DND-41 (cell line): ENCODE measurements around the gene IQCE.

Experiments used
- ATAC-seq: fragments of 200-7000 bp; cut with Tn5 transposase; 3 replicates; pipeline ENCODE4 v1.9.1; 2021; ENCODE audit warnings: low read depth; ENCODE audit not compliant: insufficient read depth
- DNase-seq: peaks from one replicate; pipeline ENCODE4 v3.0.0-alpha.2; 2020
- H2AFZ ChIP-seq: 2 replicates; pipeline ENCODE4 v1.6.0; 2012; ENCODE audit warnings: low read depth, low read length
- H3K27ac ChIP-seq: 2 replicates; pipeline ENCODE4 v1.5.1; 2012; ENCODE audit warnings: low read length, inconsistent platforms
- H3K27me3 ChIP-seq: fragments of 200-600 bp; sonication (generic); 2 replicates; pipeline ENCODE4 v1.6.0; 2012; ENCODE audit warnings: low read length, mild to moderate bottlenecking, inconsistent platforms; ENCODE audit not compliant: insufficient read depth, poor library complexity
- H3K36me3 ChIP-seq: 2 replicates; pipeline ENCODE4 v1.5.1; 2012; ENCODE audit warnings: low read length, inconsistent platforms; ENCODE audit not compliant: insufficient read depth
- H3K4me1 ChIP-seq: 2 replicates; pipeline ENCODE4 v1.5.1; 2012; ENCODE audit warnings: mild to moderate bottlenecking, low read length; ENCODE audit not compliant: insufficient read depth
- H3K4me2 ChIP-seq: 2 replicates; pipeline ENCODE4 v1.6.0; 2012; ENCODE audit warnings: mild to moderate bottlenecking, moderate library complexity, low read length, inconsistent platforms; ENCODE audit not compliant: insufficient read depth
- H3K4me3 ChIP-seq, 2 experiments: fragments of 200-600 bp in 1 of 2; shearing (Covaris generic) in 1 of 2; 2 replicates each; pipeline ENCODE4 v1.5.1; 2012 to 2016; ENCODE audit warnings: inconsistent platforms in 2 of 2, low read length in 2 of 2, mild to moderate bottlenecking in 2 of 2, low read depth in 1 of 2, moderate library complexity in 1 of 2
- H3K79me2 ChIP-seq: 2 replicates; pipeline ENCODE4 v1.6.0; 2012; ENCODE audit warnings: low read length, inconsistent platforms; ENCODE audit not compliant: insufficient read depth
- H3K9ac ChIP-seq: 2 replicates; pipeline ENCODE4 v1.6.0; 2012; ENCODE audit warnings: low read depth, mild to moderate bottlenecking, inconsistent platforms, low read length, moderate library complexity
- H3K9me3 ChIP-seq: 2 replicates; pipeline ENCODE4 v1.5.1; 2012; ENCODE audit warnings: low read length, moderate library complexity, mild to moderate bottlenecking, inconsistent platforms; ENCODE audit not compliant: insufficient read depth, severe bottlenecking
- H4K20me1 ChIP-seq: 2 replicates; pipeline ENCODE4 v1.6.0; 2012; ENCODE audit warnings: low read length; ENCODE audit not compliant: insufficient read depth
- CTCF ChIP-seq: IDR thresholded peaks from 2 replicates; pipeline ENCODE4 v1.5.1; 2012; ENCODE audit warnings: borderline replicate concordance, low read length, moderate library complexity, mild to moderate bottlenecking; ENCODE audit not compliant: poor library complexity, severe bottlenecking; ENCODE audit errors: extremely low read depth
- EZH2 ChIP-seq: IDR thresholded peaks from 3 replicates; pipeline ENCODE4 v1.6.1; 2012; ENCODE audit warnings: borderline replicate concordance, low read depth, mild to moderate bottlenecking, moderate library complexity, low read length, inconsistent platforms; ENCODE audit not compliant: severe bottlenecking

Gene IQCE

DNA sequence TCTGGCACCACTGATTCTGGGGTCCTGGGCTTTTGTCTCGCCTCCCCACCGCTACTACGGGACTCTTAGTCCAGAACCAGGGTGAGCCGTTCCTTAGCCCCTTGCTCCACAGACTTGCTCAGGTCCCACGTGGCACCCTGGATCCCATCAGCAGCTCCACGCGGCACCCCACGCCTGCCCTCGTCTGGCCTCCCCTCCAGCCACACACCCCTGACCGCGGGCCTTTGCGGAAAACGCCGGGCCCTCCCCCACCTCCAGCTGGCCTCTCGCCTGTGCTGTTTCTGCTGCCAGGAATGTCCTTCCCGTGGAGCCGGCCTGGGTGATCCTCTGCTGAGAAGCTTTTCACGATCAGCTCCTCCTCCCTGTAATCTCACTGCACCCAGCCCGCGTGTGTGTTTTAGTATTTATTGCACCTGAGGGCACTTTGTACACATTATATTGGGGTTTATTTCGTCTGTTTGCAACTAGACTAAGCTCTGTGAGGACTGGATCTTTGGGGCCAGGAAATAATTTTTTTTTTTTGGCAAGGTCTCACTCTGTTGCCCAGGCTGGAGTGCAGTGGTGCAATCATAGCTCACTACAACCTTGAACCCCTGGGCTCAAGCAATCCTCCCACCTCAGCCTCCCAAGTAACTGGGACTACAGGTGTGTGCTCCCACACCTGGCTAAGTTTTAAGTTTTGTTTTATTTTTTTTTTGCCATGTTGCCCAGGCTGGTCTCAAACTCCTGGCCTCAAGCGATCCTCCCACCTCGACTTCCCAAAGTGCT is 62.5 kb downstream of the IQCE start:
- no peaks in the 10 kb centered on the region for H3K79me2 ChIP-seq
- H3K9me3 ChIP-seq: no peaks in the 10 kb centered on the region
- H3K4me1 ChIP-seq: no peaks in the 10 kb centered on the region
- H3K4me2 ChIP-seq: no peak overlapping the region
- ATAC-seq (no peak), DNase-seq (no peak)
- TF ChIP-seq CTCF (no peak), EZH2 (no peak)
- no peak overlapping the region for H2AFZ ChIP-seq
- H3K4me3 ChIP-seq: no peak overlapping the region
- no peaks in the 10 kb centered on the region for H3K27me3 ChIP-seq
- no peak overlapping the region for H3K27ac ChIP-seq
- no peak overlapping the region for H3K9ac ChIP-seq
- H4K20me1 ChIP-seq: no peaks in the 10 kb centered on the region
- H3K36me3 ChIP-seq: no peaks in the 10 kb centered on the region

- Histone ChIP-seq H3K4me1 (no peaks in the 10 kb centered on the region), H3K9me3 (no peaks in the 10 kb centered on the region), H4K20me1 (no peaks in the 10 kb centered on the region), H3K4me2 (no peak overlapping the region), H3K79me2 (no peaks in the 10 kb centered on the region), H3K27ac (no peak overlapping the region), H3K9ac (no peak overlapping the region), H2AFZ (no peak overlapping the region), H3K27me3 (no peaks in the 10 kb centered on the region), H3K36me3 (no peaks in the 10 kb centered on the region), H3K4me3 (no peak overlapping the region)
- no peak for ATAC-seq
- no peak for DNase-seq
- no peak for TF ChIP-seq CTCF
- TF ChIP-seq EZH2: no peak
Measured at GRCh38 chr7:2621948-2622640, 63.3 kb downstream of the IQCE start.

GRCh38 chr7:2622869-2623697 is 64.3 kb downstream of the IQCE start:
- no peak overlapping the region for H3K4me2 ChIP-seq
- no peaks in the 10 kb centered on the region for H3K79me2 ChIP-seq
- no peak for DNase-seq
- H3K27ac ChIP-seq: no peak overlapping the region
- H3K36me3 ChIP-seq: no peaks in the 10 kb centered on the region
- H3K9me3 ChIP-seq: no peaks in the 10 kb centered on the region
- no peak for TF ChIP-seq CTCF
- no peak for TF ChIP-seq EZH2
- ATAC-seq: no peak; the same call in 2 of the 3 replicates
- no peak overlapping the region for H2AFZ ChIP-seq
- no peak overlapping the region for H3K9ac ChIP-seq
- no peaks in the 10 kb centered on the region for H3K4me1 ChIP-seq
- no peaks in the 10 kb centered on the region for H4K20me1 ChIP-seq
- no peaks in the 10 kb centered on the region for H3K27me3 ChIP-seq
- H3K4me3 ChIP-seq: no peak overlapping the region
